ENCODE measurements around the gene PABPN1L.

Gene PABPN1L, protein sequence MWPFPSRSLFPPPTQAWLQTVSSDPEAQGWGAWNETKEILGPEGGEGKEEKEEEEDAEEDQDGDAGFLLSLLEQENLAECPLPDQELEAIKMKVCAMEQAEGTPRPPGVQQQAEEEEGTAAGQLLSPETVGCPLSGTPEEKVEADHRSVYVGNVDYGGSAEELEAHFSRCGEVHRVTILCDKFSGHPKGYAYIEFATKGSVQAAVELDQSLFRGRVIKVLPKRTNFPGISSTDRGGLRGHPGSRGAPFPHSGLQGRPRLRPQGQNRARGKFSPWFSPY

DNA sequence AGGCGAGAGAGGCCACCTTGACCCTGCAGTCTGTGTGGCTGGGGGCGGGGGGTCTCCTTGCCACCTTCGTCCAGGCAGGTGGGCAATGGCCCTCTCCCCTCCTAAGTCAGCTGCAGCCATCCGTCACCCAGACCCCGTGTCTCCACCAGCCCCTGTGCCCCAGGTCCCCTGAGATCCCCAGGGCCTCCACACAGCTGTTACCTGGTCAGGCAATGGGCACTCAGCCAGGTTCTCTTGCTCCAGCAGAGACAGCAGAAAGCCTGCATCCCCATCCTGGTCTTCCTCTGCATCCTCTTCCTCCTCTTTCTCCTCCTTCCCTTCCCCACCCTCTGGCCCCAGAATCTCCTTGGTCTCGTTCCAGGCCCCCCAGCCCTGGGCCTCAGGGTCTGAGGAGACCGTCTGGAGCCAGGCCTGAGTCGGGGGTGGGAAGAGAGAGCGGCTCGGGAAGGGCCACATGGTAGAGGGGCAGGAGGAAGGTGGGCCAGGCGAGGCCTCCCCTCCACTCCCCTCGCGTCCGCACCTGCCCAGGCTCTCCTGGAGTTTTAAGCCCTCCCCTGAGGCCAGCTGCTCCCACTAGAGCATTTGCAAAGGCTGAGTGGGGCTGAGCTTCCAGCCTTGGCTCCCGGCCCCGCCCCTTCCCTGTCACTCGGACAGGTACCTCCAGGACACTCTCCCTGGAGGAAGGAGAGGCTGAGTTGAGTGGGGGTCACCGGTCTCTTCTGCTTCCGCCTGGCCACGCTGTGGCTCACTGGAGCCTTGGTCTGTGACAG, at the start of gene PABPN1L:
Gene PABPN1L (minus strand): TSS at position 510 of the 770 bp plus-strand sequence. CDS start 54 bp downstream, at position 456.
- Mint-ChIP-seq H3K36me3 (no peaks in the 10 kb centered on the region), H3K9me3 (no peaks in the 10 kb centered on the region), H3K4me1 (no peaks in the 10 kb centered on the region), H3K27ac (no peak within 1 kb of the TSS), H3K4me3 (no peak within 1 kb of the TSS)
- ATAC-seq, result no peak
- no peak for DNase-seq (ENCODE audit: low spot score in 2 of 2)

DNA sequence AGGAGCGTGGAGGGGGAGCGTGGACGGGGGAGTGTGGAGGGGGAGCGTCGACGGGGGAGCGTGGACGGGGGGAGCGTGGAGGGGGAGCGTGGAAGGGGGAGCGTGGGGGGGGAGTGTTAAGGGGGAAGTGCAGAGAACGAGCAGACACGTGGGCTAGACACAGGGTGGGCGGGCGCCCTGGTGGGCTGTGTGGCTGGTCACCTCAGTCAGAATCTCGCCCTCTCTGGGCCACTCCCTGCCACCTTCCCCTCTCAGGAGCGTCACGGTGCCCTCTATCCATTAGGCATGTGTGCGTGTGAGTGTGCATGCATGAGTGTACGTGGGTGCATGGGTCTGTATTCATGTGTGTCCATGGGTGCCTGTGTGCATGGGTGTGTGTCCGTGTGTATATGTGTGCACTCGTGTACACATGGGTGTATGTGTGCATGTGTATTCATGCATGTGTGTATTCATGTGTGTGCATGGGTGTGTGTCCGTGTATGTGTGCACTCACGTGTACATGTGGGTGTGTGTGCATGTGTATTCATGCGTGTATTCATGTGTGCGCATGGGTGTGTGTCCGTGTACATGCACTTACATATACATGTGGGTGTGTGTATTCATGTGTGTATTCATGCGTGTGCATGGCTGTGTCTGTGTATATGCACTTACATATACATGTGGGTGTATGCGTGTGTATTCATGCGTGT, 49.3 kb upstream of the PABPN1L start:
- no peak for ATAC-seq
- H3K27ac Mint-ChIP-seq, result no peak overlapping the region

DNA sequence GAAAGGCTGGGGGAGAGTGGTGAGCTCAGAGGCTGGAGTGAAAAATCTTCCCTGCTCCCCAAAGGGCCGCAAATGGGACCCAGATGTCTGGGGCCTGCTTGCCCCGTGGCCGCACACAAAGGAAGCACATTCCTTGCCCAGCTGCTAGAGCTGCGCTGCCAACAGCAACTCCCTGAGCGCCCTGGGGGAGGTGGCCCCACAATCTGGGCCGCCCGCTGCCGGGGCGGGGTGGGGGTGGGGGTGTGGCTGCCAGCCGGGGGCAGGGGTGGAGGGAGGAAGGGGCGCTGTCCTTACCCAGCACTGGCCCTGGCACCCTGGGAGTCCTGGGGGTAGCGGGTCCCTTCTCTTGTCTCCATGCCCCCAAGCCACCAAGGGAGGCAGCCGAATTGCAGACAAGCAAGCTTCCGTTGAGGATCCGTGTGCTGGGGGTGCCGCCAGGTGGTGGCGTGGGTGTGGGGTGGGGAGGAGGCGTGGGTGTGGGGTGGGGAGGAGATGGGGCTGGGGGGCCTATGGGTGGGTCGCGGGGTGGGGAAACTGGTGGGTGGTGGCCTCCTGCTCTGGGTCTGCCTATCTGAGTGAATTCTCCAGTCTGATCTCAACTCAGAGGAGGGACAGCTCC, 48.4 kb upstream of the PABPN1L start:
- ATAC-seq (no peak), DNase-seq (ENCODE audit: low spot score in 2 of 2) (no peak)
- Mint-ChIP-seq H3K27ac (no peak overlapping the region), H3K4me3 (no peak overlapping the region), H3K4me1 (no peaks in the 10 kb centered on the region), H3K36me3 (no peaks in the 10 kb centered on the region), H3K9me3 (no peaks in the 10 kb centered on the region)

More for the DNA sequence above, 49.3 kb upstream of the PABPN1L start:
- Mint-ChIP-seq H3K4me3 (no peak overlapping the region), H3K9me3 (no peaks in the 10 kb centered on the region), H3K4me1 (no peaks in the 10 kb centered on the region), H3K36me3 (no peaks in the 10 kb centered on the region)
- no peak for DNase-seq (ENCODE audit: low spot score in 2 of 2)

DNA sequence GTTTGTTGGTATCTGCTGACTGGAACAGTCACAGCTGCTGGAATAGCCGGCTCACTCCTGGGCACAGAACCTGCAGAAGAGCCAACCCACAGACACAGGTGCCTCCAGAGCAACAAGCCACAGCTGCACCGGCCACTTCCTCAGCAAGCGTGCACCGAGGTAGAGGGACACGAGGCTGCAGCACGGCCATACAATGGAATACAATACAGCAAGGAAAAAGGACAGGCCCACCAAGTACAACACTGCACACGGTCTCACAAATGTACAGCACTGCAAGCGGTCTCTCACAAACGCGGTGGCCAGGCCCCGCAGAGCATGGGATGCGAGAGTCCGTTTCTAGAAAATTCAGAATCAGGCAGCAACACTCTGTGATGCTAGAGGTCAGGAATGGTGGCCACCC, 47.4 kb upstream of the PABPN1L start:
- Mint-ChIP-seq H3K27ac (no peak overlapping the region), H3K4me1 (no peaks in the 10 kb centered on the region), H3K9me3 (no peaks in the 10 kb centered on the region), H3K4me3 (no peak overlapping the region), H3K36me3 (no peaks in the 10 kb centered on the region)
- DNase-seq (ENCODE audit: low spot score in 2 of 2) (no peak), ATAC-seq (no peak)

DNA sequence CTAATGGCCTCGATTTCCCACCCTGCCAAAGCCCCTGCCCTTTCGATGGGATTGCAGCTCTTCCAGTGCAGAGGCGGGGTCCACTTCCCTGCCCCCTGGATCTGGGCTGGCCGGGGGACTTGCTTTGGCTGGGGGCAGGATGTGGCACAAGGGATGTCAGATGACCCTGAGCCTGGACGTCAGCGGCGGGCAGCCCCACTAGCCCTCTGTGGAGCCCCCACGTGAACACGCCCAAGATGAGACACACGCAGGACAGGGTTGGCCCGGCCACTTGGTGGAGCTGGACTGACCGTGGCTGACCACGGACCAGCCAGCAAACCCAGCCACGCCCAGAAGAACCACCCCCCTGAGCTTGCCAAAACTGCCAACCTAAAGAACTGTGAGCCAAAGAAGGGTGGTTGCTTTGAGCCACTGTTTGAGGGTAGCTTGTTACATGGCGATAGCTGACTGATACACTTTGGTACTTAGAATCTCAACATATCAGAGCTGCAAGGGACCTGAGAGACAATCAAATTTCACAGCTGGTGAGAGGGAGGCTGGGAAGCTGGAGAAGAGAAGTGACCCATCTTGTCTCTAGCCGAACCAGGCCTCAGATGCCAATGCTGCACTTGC, 46.6 kb upstream of the PABPN1L start:
- Mint-ChIP-seq H3K27ac (no peak overlapping the region), H3K4me3 (no peak overlapping the region), H3K9me3 (no peaks in the 10 kb centered on the region), H3K36me3 (no peaks in the 10 kb centered on the region), H3K4me1 (no peaks in the 10 kb centered on the region)
- ATAC-seq (no peak), DNase-seq (ENCODE audit: low spot score in 2 of 2) (no peak)

DNA sequence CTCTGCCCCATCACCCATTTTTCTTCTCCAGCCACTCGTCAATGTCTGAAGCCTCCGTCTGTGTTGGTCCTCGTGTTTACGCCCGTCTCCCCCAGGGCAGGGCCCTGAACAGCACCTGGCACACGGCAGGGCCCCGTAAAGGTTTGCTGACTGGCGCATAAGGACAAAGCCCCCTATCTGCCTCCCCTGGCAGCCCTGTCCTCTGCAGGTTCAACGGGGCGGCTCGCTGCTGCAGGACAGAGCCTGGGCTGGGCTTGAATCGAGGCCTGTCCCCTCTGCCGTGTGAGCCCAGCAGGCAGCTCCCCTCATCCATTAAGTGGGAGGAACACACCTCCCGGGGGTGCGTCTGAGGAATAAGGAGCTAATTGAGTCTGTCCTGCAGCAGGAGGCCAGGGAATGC, 46.1 kb upstream of the PABPN1L start:
- Mint-ChIP-seq H3K4me1 (no peaks in the 10 kb centered on the region), H3K36me3 (no peaks in the 10 kb centered on the region), H3K4me3 (no peak overlapping the region), H3K27ac (no peak overlapping the region), H3K9me3 (no peaks in the 10 kb centered on the region)
- ATAC-seq (no peak), DNase-seq (ENCODE audit: low spot score in 2 of 2) (no peak)

DNA sequence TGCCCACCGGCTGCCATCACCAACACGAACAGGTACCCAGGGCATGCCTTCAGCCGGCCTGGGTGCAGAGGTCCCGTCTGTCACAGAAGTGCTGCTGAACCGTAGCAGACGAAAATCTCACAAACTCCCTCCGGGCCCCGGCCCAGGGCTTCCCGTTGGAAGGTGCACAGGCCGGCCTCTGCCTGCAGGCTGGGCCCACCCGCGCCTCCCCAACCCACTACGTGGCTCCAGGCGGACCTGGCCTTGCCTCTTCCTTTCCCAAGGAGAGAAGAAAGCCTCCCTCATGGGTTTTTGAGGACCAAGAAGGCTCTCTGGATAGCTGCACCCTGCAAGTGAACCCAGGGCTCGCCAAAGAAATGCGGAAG, 45.5 kb upstream of the PABPN1L start:
- no peak overlapping the region for H3K27ac Mint-ChIP-seq
- no peaks in the 10 kb centered on the region for H3K4me1 Mint-ChIP-seq
- no peak overlapping the region for H3K4me3 Mint-ChIP-seq
- ATAC-seq (no peak), DNase-seq (ENCODE audit: low spot score in 2 of 2) (no peak)
- no peaks in the 10 kb centered on the region for H3K9me3 Mint-ChIP-seq
- H3K36me3 Mint-ChIP-seq, result no peaks in the 10 kb centered on the region

DNA sequence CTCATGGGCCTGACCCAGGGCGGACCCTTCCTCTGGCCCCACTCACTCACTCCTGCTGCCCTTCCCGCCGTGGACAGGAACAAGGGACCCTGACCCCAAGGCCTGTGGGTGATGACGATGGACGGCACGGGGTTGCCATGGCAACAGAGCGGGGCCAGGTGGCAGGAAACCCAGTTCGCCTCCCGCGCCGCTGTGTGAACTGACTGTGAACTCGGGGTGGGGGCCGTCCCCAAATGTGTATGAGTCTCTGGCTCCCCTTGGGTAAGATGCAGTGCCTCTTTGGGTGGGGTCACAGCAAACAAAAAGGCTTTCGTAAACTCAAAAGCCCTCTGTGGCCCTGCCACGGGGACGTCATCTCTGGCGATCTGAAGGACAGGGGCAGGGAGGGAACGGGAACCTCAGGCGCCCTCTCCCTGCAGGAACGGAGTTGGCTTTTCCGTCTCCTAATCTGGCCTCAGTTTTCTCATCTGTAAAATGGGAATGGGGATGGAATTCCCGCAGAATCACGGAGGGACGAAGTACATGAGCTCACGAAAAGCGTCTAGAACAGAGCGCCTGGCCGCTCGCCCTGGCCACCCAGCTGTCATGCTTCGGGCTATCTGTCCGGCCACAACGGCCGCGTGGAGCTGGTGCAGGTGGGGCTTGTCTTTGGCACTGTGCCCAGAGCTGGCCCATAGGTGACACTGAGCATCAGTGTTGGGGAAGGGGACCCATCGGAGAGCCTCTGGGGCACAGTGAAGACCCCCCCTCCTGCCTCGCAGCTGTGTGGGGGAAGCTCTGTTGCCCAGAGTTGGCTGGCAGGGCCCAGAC, 44.9 kb upstream of the PABPN1L start:
- Mint-ChIP-seq H3K4me3 (no peak overlapping the region), H3K36me3 (no peaks in the 10 kb centered on the region), H3K4me1 (peaks cover 1% of the 10 kb centered on the region), H3K27ac (no peak overlapping the region), H3K9me3 (no peaks in the 10 kb centered on the region)
- DNase-seq (ENCODE audit: low spot score in 2 of 2), result no peak
- ATAC-seq, result no peak

DNA sequence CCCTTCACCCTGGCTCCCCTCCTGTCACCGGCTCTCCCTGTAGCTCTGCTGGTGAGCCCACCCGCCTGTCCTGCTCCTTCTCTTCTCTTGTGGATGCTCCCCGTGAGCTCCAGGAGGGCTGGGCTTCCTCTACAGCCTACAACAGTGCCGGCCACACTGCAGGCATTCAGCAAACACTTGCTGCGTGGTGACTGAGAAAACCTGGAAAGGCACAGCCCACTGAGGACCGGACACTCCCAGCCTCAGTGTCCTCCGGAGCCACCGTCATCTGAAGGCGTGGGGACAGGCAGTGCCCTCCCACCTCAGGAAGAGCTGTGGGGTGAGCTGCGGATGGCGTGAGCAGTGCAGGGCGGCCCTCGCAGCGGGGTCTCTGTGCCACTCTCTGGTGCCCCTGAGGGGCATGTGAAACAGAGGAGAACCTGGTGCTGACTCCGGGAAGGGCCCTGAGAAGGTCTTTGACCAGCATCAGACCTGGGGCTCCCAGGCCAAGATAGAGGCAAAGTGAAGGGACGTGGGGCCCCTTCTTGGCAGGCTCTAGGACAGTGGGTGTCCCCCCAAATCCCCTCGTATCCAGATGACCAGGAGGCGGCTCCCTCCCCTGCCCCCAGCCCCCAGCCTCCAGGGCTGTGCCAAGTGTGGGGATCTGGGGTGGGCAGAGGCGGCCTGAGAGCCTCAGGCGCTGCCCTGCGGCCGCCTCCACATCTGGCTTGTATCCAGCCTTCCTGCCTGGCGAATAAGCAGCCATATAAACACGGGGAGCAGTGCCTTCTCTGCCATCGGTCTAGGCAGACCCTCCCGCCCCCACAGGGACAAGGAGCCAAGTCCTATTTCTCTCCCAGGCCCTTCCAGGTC, 44.0 kb upstream of the PABPN1L start:
- Mint-ChIP-seq H3K4me1 (peaks cover 5% of the 10 kb centered on the region), H3K9me3 (no peaks in the 10 kb centered on the region), H3K27ac (no peak overlapping the region), H3K36me3 (no peaks in the 10 kb centered on the region), H3K4me3 (no peak overlapping the region)
- ATAC-seq (no peak), DNase-seq (ENCODE audit: low spot score in 2 of 2) (no peak)

DNA sequence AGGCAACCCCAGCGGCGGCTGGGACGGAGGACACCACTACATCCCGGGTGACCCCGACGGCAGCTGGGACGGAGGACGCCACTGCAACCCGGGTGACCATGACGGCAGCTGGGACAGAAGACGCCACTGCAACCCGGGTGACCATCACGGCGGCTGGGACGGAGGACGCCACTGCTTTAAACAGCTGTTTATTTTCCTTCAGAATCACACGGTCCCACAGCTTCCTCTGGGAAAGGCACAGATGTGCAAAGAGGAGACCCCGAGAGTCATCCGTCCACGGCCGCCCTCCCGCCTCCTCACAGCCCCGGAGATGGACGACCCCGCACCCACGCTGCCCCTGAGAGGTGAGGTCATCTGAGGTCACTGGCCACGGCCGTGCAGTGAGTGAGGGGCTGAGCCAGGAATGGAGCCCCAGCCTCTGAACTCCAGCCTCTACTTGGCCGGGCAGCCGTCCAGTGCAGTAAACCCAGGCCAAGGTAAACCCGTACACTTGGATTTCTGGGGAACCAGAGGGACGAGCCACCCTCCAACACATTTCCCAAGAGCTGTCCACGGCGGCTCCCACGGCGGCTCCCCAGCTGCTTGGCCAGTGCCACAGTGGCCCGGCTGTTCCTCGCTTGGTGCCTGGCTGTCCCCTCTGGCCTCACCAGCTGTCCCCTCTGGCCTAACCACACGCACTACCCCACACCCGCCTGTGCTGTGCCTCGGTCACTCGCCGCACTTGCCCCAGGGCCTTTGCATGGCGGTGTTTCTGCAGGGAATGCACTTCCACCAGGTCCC, 43.2 kb upstream of the PABPN1L start:
- ATAC-seq (no peak), DNase-seq (ENCODE audit: low spot score in 2 of 2) (no peak)
- Mint-ChIP-seq H3K9me3 (no peaks in the 10 kb centered on the region), H3K4me1 (peaks cover 5% of the 10 kb centered on the region), H3K27ac (no peak overlapping the region), H3K36me3 (no peaks in the 10 kb centered on the region), H3K4me3 (no peak overlapping the region)

DNA sequence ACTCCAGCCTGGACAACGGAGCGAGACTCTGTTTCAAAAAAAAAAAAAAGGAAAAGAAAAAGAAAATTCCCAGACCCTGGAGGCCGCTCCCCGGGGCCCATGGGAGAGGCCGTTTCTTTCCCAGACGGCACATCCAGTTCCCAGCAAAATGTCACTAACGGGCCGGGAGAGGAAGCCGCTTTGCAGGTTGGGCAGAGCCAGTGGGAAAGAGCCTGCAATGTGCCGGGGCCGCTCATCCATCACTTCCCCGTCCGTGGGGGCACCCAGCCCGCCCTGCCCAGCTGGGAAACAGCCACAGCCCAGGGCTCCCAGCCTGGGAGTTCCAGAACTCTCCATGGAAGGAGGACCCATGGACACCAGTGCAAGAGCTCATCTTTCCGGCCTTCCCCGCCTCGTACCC, 41.8 kb upstream of the PABPN1L start:
- H3K4me1 Mint-ChIP-seq, result peaks cover 5% of the 10 kb centered on the region
- H3K4me3 Mint-ChIP-seq, result no peak overlapping the region
- H3K27ac Mint-ChIP-seq, result no peak overlapping the region
- DNase-seq (ENCODE audit: low spot score in 2 of 2) (no peak), ATAC-seq (no peak)
- no peaks in the 10 kb centered on the region for H3K36me3 Mint-ChIP-seq
- no peaks in the 10 kb centered on the region for H3K9me3 Mint-ChIP-seq

DNA sequence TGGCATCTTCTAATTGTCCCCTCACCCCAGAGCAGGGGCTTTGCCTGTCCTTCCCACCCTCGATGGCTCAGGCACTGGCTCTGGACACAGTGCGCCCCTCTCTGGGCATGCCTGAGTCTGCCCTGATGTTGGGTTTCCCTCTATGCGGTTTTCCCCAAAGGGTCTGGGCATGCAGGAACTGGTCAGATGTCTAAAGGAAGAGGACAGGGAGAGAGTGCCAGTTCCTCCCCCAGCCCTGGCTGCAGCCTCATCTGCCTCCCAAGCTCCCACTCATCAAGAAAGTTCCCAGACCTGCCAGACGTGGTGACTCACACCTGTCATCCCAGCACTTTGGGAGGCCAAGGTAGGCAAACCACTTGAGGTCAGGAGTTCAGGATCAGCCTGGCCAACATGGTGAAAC, 41.3 kb upstream of the PABPN1L start:
- no peak for DNase-seq (ENCODE audit: low spot score in 2 of 2)
- H3K4me3 Mint-ChIP-seq, result no peak overlapping the region
- H3K36me3 Mint-ChIP-seq, result no peaks in the 10 kb centered on the region
- H3K27ac Mint-ChIP-seq, result no peak overlapping the region
- peaks cover 5% of the 10 kb centered on the region for H3K4me1 Mint-ChIP-seq
- H3K9me3 Mint-ChIP-seq, result no peaks in the 10 kb centered on the region
- ATAC-seq, result no peak

DNA sequence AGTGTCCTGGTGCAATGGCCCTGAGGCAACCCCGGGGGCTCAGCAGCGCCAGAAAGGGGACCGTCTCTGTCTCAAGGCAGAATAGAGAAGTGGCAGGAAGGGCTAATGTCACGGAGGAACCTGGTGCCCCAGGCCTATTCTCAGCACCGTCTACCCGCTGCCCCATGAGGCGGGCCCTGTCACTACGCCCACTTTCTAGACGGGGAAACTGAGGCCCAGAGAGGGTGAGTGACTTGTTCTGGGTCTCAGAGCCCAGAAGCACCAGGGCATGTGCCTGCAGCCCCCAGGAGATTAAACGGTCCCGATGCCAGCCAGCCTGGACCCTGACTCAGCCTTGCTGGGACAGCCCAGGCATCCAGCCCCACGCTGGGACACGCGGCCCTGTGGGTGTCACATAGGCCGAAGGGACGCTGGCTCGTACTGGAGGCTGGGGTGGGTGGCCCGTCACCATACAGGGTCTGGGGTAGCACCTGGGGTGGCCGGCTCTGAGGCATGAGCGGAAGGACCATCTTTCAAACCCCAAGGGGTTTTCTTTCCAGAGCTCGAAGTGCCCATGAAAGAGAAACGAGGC, 40.2 kb upstream of the PABPN1L start:
- ATAC-seq (no peak), DNase-seq (ENCODE audit: low spot score in 2 of 2) (no peak)
- Mint-ChIP-seq H3K4me3 (no peak overlapping the region), H3K36me3 (no peaks in the 10 kb centered on the region), H3K4me1 (peaks cover 5% of the 10 kb centered on the region), H3K9me3 (no peaks in the 10 kb centered on the region), H3K27ac (no peak overlapping the region)

Data from stimulated activated effector memory CD8-positive, alpha-beta T cell treated with anti-CD3 and anti-CD28 coated beads, Interleukin-12 subunit alpha, Interleukin-12 subunit beta, amount 100 ng/mL, for 72 hours (primary cell).